Lower leg skin (tissue), 3 donors: ENCODE results near the gene POTEJ.
"Not testable (repeated sequence)": the region's sequence is repeated elsewhere in the genome, so short reads cannot be mapped to it uniquely, and the experiment has no call there.

ENCODE experiments used
- CTCF ChIP-seq, 3 donors: fragments of 450-650 bp; IDR thresholded peaks; one replicate each; pipeline ENCODE4 v1.5.1; 2016; ENCODE audit warnings: antibody characterized with exemption in 3 of 3, mild to moderate bottlenecking in 3 of 3, moderate library complexity in 2 of 3
- POLR2A ChIP-seq, 2 donors: fragments of 450-650 bp; IDR thresholded peaks; one replicate each; pipeline ENCODE4 v1.6.1; 2016 to 2017; ENCODE audit warnings: antibody characterized with exemption in 2 of 2, mild to moderate bottlenecking in 1 of 2, moderate library complexity in 1 of 2

- not testable (repeated sequence) for TF ChIP-seq CTCF, POLR2A (IDR thresholded peaks at IDR 0.05)
These were observed 45.1 kb upstream of the POTEJ start for GRCh38 chr2:130566165-130566564.
